ENCODE data around the gene DNAJC3. TPM values are rescaled to one million over a fixed set of nuclear protein-coding genes. Genes with fewer than 3 reads are reported as not detected.
"Not testable (repeated sequence)": the region's sequence is repeated elsewhere in the genome, so short reads cannot be mapped to it uniquely, and the experiment has no call there.

Gene DNAJC3
- total and polyA plus RNA-seq, 5 donors, result 14.5 to 52.2 (median 42.2) TPM

DNA sequence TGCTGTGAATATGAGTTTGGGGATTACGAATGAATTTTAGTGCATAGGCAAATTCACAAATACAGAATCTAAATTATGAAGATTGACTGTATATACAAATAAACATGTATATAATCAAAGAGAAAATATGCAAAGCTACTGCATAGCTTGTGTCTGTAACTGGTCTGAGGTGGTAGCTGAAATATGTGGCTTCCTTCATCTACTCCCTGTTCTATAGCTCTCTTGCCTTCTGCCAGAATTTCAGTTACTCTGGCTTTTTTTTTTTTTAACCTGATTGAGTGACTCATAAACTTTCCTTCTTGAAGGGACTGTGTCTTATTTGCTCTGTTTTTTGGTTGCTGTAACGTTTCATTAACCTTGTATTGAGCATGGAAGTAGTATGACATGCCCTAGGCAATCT lies 26.6 kb downstream of the DNAJC3 start:
- DNase-seq (no peak), ATAC-seq (no peak)
- Histone ChIP-seq H3K4me3 (ENCODE audit: low read length) (no peak overlapping the region), H3K27ac (ENCODE audit: low read length) (no peak overlapping the region), H3K27me3 (ENCODE audit: control insufficient read depth, insufficient read depth) (no peaks in the 10 kb centered on the region), H3K9me3 (ENCODE audit: control insufficient read depth, low read length) (no peaks in the 10 kb centered on the region), H3K4me1 (ENCODE audit: control insufficient read depth, insufficient read depth, low read length) (peaks cover 12% of the 10 kb centered on the region)
- intact Hi-C loops (cut with DNase I), result no loop called here
- 84% methylated on average over 2 of the region's 2 CpGs for WGBS

DNA sequence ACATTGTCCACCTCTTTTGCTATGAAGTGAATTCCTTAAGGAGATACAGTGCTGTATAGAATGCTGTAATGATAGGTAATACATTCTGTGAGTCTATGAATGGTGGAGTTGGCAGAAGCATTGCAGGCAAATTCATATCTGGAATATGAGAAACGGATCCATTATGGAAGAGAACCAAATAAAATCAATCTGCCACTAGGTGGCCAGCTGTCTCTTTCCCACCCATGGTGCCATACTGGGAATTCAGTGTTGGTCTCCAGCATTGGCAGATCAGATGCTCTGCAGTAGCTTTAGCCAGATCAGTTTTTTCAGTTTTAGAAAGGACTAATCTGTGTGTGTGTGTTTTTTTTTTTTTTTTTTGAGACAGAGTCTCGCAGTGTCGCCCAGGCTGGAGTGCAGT lies 27.6 kb downstream of the DNAJC3 start:
- H3K27me3 ChIP-seq (ENCODE audit: control insufficient read depth, insufficient read depth), result no peaks in the 10 kb centered on the region
- no peaks in the 10 kb centered on the region for H3K9me3 ChIP-seq (ENCODE audit: control insufficient read depth, low read length)
- H3K4me3 ChIP-seq (ENCODE audit: low read length), result no peak overlapping the region
- intact Hi-C loops (cut with DNase I), result no loop called here
- no peak overlapping the region for H3K27ac ChIP-seq (ENCODE audit: low read length)
- 94% methylated on average over 3 of the region's 3 CpGs for WGBS
- ATAC-seq (no peak), DNase-seq (no peak)
- peaks cover 12% of the 10 kb centered on the region for H3K4me1 ChIP-seq (ENCODE audit: control insufficient read depth, insufficient read depth, low read length)

DNA sequence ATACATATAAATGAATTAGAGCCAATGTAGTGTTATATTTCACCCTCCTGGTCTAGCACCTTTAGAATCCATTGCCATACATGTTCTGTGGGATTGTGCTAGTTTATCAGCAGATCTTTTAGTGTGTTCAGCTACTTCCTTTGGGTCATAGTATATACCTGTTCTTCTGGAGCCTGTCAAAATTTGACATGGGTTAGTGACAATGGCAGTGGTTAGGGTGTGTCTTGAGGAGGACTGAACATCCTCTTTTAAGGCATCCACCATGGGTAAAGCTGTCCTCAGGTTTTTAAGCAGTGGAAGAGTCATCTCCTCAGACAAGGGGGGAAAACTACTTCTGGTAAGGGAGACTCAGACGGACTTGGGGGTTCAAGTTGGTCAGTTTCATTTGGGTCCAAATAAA lies 29.4 kb downstream of the DNAJC3 start:
- H3K27ac ChIP-seq (ENCODE audit: low read length), result no peak overlapping the region
- intact Hi-C loops (cut with DNase I), result no loop called here

DNA sequence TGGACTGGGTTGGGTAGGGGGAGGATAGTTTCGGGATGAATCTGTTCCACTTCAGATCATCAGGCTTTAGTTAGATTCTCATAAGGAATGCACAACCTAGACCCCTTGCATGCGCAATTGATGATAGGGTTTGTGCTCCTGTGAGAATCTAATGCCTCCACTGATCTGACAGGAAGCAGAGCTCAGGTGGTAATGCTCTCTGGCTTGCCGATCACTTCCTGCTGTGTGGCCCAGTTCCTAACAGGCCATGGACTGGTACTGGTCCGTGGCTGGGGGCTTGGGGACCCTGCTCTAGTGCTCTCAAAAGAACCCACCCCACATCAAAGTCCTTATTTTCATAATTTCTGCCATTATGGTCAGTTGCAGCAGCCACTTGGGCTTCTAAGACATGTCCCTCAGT lies 30.1 kb downstream of the DNAJC3 start:
- intact Hi-C loops (cut with DNase I), result no loop called here
- ATAC-seq (peak in 1 of 2 donors; percentile 19), DNase-seq (no peak)
- no peaks in the 10 kb centered on the region for H3K9me3 ChIP-seq (ENCODE audit: control insufficient read depth, low read length)
- WGBS, result 92% methylated on average over 4 of the region's 4 CpGs
- peaks cover 10% of the 10 kb centered on the region for H3K4me1 ChIP-seq (ENCODE audit: control insufficient read depth, insufficient read depth, low read length)
- no peaks in the 10 kb centered on the region for H3K27me3 ChIP-seq (ENCODE audit: control insufficient read depth, insufficient read depth)
- no peak overlapping the region for H3K27ac ChIP-seq (ENCODE audit: low read length)
- H3K4me3 ChIP-seq (ENCODE audit: low read length), result no peak overlapping the region

More for the DNA sequence above, 29.4 kb downstream of the DNAJC3 start:
- Histone ChIP-seq H3K9me3 (ENCODE audit: control insufficient read depth, low read length) (no peaks in the 10 kb centered on the region), H3K27me3 (ENCODE audit: control insufficient read depth, insufficient read depth) (no peaks in the 10 kb centered on the region), H3K4me3 (ENCODE audit: low read length) (no peak overlapping the region), H3K4me1 (ENCODE audit: control insufficient read depth, insufficient read depth, low read length) (peaks cover 10% of the 10 kb centered on the region)
- no peak for DNase-seq
- 96% methylated on average over 1 of the region's 1 CpG for WGBS
- no peak for ATAC-seq

DNA sequence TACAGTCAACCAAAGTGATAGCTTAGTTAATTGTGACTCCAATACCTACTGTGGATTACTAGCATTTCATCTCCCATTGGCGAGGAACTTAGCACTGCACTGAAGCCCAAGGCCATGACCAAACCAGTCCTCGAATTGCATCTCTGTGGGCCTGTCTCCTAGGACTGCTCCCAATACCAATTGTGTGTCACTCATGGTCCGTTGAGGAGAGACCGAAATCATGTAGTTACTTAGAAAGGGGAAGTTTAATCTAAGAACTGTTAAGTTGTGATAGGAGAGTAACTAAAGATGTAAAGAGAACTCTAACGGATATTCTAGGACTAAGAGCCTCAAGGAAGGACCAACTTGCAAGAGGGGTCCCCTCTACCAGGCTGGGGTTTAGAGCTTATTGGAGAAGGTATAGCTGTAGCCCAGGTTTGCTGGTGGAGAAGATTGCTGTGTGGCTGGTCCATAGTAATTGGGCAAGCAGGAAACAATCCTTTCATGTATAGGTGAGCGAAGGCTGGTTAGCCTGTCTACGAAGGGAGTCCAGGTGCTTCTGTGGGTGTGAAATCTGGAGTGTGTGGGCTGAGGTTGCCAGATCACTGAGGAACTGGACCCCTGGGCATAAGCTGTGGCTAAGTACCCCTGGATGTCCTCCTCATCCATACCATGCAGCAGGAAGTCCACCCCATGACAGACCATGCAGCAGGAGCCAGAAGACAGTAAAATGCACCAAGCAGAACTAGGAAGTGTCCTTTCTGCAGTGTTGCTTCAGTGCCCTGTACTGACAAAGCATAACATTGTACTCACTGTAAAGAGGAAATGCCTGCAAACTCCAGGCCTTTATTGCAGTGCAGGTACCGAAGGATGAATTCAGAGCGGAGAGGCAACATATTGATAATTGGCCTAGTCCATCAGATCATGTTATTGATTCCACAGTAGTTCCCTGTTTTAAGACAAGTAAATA lies 30.8 kb downstream of the DNAJC3 start:
- no peak overlapping the region for H3K4me3 ChIP-seq (ENCODE audit: low read length)
- 88% methylated on average over 9 of the region's 9 CpGs for WGBS
- no peaks in the 10 kb centered on the region for H3K27me3 ChIP-seq (ENCODE audit: control insufficient read depth, insufficient read depth)
- no peak overlapping the region for H3K27ac ChIP-seq (ENCODE audit: low read length)
- peaks cover 8% of the 10 kb centered on the region for H3K4me1 ChIP-seq (ENCODE audit: control insufficient read depth, insufficient read depth, low read length)
- ATAC-seq (peak; percentile 40 to 70), DNase-seq (no peak)
- no peaks in the 10 kb centered on the region for H3K9me3 ChIP-seq (ENCODE audit: control insufficient read depth, low read length)
- intact Hi-C loops (cut with DNase I), result no loop called here

DNA sequence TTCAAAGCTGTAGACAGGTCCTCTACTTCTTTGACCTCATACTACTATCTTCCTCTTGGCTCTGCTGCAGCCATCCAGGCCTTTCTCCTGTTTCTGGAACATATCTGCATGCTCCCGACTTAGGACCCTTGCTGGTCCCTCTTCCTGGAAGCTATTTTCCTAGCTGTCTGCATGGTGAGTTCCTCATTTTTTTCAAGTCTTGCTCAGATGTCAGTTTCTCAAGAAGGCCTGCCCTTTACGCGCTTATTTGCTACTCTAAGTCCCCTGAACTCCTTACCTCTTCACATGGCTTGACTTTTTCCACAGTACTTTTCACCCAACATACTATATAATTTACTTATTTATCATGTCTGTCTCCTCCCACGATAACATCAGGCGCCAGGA lies 31.4 kb downstream of the DNAJC3 start:
- H3K4me1 ChIP-seq (ENCODE audit: control insufficient read depth, insufficient read depth, low read length), result peaks cover 8% of the 10 kb centered on the region
- no peak overlapping the region for H3K4me3 ChIP-seq (ENCODE audit: low read length)
- ATAC-seq (no peak), DNase-seq (no peak)
- no peak overlapping the region for H3K27ac ChIP-seq (ENCODE audit: low read length)
- H3K27me3 ChIP-seq (ENCODE audit: control insufficient read depth, insufficient read depth), result no peaks in the 10 kb centered on the region
- intact Hi-C loops (cut with DNase I), result no loop called here
- WGBS, result 83% methylated on average over 5 of the region's 5 CpGs
- no peaks in the 10 kb centered on the region for H3K9me3 ChIP-seq (ENCODE audit: control insufficient read depth, low read length)

DNA sequence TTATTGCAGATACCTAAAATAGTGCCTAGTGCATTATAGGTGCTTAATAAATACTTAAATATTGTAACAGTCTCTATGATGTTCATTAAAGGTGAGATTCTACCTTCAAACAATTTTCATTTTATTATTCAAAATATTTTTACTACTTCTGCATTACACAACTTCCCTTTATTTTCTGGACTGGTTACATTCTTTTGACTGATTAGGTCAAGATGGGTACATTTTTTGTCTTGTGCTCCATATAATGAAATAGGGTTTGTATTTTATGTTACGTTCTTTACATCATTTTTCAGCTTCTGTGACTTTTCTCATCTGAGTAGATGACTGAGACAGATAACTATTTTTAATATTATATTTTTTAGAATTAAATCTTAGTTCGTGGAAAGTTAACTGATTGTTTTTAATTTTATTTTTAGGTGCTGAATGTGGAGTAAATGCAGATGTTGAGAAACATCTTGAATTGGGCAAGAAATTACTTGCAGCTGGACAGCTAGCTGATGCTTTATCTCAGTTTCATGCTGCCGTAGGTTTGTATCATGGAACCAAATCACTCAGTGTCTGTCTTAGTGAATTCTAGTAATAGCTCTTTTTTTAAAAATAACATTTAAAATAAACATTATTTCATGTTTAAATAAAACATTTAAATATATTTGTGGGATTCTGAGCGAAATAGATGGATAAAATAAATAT lies 32.0 kb downstream of the DNAJC3 start:
- Histone ChIP-seq H3K27me3 (ENCODE audit: control insufficient read depth, insufficient read depth) (no peaks in the 10 kb centered on the region), H3K27ac (ENCODE audit: low read length) (no peak overlapping the region), H3K4me3 (ENCODE audit: low read length) (no peak overlapping the region), H3K9me3 (ENCODE audit: control insufficient read depth, low read length) (no peaks in the 10 kb centered on the region), H3K4me1 (ENCODE audit: control insufficient read depth, insufficient read depth, low read length) (peaks cover 8% of the 10 kb centered on the region)
- intact Hi-C loops (cut with DNase I), result no loop called here
- 78% methylated on average over 4 of the region's 4 CpGs for WGBS
- DNase-seq (no peak), ATAC-seq (no peak)

DNA sequence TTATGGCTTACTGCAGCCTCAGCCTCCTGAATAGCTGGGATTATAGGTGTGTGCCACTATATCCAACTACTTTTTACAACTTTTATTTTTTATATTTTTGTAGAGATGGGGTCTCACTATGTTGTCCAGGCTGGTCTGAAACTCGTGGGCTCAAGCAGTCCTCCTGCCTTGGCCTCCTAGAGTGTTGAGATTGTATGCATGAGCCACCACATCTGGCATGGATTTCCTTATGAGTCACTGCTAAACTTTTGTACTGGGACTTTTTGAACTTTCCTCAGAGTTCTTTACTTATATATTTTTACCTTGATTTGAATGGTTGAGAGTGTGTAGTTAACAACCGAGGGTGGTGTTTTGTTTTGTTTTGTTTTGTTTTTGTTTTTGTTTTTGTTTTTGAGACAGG lies 33.4 kb downstream of the DNAJC3 start:
- WGBS, result 96% methylated on average over 2 of the region's 2 CpGs
- DNase-seq (no peak), ATAC-seq (no peak)
- no peaks in the 10 kb centered on the region for H3K9me3 ChIP-seq (ENCODE audit: control insufficient read depth, low read length)
- intact Hi-C loops (cut with DNase I), result no loop called here
- no peaks in the 10 kb centered on the region for H3K27me3 ChIP-seq (ENCODE audit: control insufficient read depth, insufficient read depth)
- peaks cover 8% of the 10 kb centered on the region for H3K4me1 ChIP-seq (ENCODE audit: control insufficient read depth, insufficient read depth, low read length)
- no peak overlapping the region for H3K27ac ChIP-seq (ENCODE audit: low read length)
- H3K4me3 ChIP-seq (ENCODE audit: low read length), result no peak overlapping the region

DNA sequence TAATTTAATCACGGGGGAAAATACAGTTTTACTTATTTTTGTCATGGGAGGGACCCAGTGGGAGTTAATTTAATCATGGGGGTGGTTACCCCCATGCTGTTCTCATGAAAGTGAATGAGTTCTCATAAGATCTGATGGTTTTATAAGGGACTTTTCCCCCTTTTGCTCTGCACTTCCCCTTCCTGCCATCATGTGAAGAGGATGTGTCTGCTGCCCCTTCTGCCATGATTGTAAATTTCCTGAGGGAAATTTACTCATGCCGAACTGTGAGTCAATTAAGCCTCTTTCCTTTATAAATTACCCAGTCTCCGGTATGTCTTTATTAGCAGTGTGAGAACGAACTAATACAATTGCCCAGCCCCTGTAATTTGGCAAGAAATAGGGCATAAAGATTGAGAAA lies 35.9 kb downstream of the DNAJC3 start:
- H3K27ac ChIP-seq (ENCODE audit: low read length); H3K4me3 ChIP-seq (ENCODE audit: low read length); H3K9me3 ChIP-seq (ENCODE audit: control insufficient read depth, low read length); ATAC-seq; H3K4me1 ChIP-seq (ENCODE audit: control insufficient read depth, insufficient read depth, low read length); DNase-seq; intact Hi-C loops (cut with DNase I); H3K27me3 ChIP-seq (ENCODE audit: control insufficient read depth, insufficient read depth): not testable (repeated sequence)
- 92% methylated on average over 4 of the region's 4 CpGs for WGBS

DNA sequence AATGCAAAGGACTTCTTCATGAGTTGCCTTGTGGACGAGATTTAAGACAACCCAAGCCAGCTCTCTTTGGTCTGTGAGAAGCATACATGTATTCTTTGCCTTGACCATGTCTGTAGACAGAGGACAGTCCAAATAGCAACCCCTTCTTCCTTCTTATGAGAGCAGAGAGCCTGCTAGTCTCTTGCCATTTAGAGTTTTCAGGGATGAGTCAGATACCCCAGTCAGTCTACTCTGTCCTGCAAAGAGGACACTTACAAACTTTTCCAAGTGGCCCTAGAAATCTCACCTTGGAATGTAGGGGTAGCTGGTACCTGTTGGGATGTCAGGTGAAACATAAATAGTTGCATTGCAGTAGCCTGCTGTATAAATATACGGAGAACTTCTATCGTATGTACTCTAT lies 36.7 kb downstream of the DNAJC3 start:
- H3K27ac ChIP-seq (ENCODE audit: low read length), result no peak overlapping the region
- intact Hi-C loops (cut with DNase I), result no loop called here
- no peak for DNase-seq

DNA sequence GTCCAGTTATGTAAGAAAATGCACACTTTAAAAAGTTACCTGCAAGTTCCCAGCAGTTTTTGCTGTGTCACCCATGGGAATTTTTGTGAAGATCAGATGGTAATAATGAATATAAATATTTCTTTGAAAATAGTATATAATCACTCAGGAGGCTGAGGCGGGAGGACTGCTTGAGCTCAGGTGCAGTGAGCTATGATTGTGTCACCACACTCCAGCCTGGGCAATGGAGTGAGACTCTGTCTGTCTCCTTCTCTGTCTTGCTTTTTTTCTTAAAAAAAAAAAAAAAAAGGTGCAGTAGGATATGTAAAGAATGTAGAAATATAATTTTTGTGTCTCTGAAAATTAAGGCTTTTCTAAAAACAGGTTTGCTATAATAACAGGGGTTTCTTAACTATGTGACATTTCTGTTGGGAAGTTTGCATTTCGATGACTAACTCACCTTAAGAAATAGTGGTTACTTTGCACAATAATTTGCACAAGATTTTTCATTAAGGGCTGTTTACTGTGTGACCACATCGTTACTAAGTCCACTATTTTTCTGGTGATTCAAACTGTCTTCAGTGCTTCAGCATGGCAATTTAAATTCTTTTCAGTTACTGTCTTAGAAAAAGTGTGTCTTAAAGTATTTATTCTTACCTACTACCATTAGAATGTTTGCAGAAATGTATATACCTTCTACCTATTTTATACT lies 37.3 kb downstream of the DNAJC3 start:
- H3K27me3 ChIP-seq (ENCODE audit: control insufficient read depth, insufficient read depth), result no peaks in the 10 kb centered on the region
- H3K9me3 ChIP-seq (ENCODE audit: control insufficient read depth, low read length), result no peaks in the 10 kb centered on the region
- ATAC-seq, result no peak
- H3K27ac ChIP-seq (ENCODE audit: low read length), result no peak overlapping the region
- DNase-seq, result no peak
- 88% methylated on average over 3 of the region's 3 CpGs for WGBS
- intact Hi-C loops (cut with DNase I), result no loop called here
- H3K4me3 ChIP-seq (ENCODE audit: low read length), result no peak overlapping the region
- H3K4me1 ChIP-seq (ENCODE audit: control insufficient read depth, insufficient read depth, low read length), result no peaks in the 10 kb centered on the region

More for the DNA sequence above, 36.7 kb downstream of the DNAJC3 start:
- WGBS, result 99% methylated on average over 3 of the region's 3 CpGs
- Histone ChIP-seq H3K9me3 (ENCODE audit: control insufficient read depth, low read length) (no peaks in the 10 kb centered on the region), H3K27me3 (ENCODE audit: control insufficient read depth, insufficient read depth) (no peaks in the 10 kb centered on the region), H3K4me1 (ENCODE audit: control insufficient read depth, insufficient read depth, low read length) (no peaks in the 10 kb centered on the region), H3K4me3 (ENCODE audit: low read length) (no peak overlapping the region)
- no peak for ATAC-seq
